HFFc6 (cell line): ENCODE measurements around the gene ARHGAP10. TPM values are rescaled to one million over a fixed set of nuclear protein-coding genes. Genes with fewer than 3 reads are reported as not detected.

Experiments used
- DNase-seq: peaks from one replicate; pipeline ENCODE4 v3.0.0-alpha.2; 2018
- H3K27ac Mint-ChIP-seq: 2 replicates; pipeline ENCODE4 v1.8.0; 2020; ENCODE audit warnings: mild to moderate bottlenecking, mixed read lengths
- H3K27me3 Mint-ChIP-seq: 2 replicates; pipeline ENCODE4 v1.8.0; 2021; ENCODE audit warnings: mild to moderate bottlenecking, moderate library complexity, mixed read lengths; ENCODE audit not compliant: insufficient read depth
- H3K36me3 Mint-ChIP-seq: 2 replicates; pipeline ENCODE4 v1.8.0; 2021; ENCODE audit warnings: low read depth, mixed read lengths
- H3K4me1 Mint-ChIP-seq: 2 replicates; pipeline ENCODE4 v1.8.0; 2020; ENCODE audit warnings: low read depth, mixed read lengths
- H3K4me3 Mint-ChIP-seq: 2 replicates; pipeline ENCODE4 v1.8.0; 2020; ENCODE audit warnings: mild to moderate bottlenecking, moderate library complexity, mixed read lengths
- H3K9me3 Mint-ChIP-seq: 2 replicates; pipeline ENCODE4 v1.8.0; 2020; ENCODE audit warnings: mild to moderate bottlenecking, mixed read lengths
- CTCF ChIP-seq: fragments of 200-600 bp; sonication (generic); IDR thresholded peaks from 2 replicates; pipeline ENCODE4 v1.5.0; 2021; ENCODE audit warnings: antibody characterized with exemption, mild to moderate bottlenecking
- total RNA-seq, 6 experiments: library from RNA; stranded (reverse); fragmentation: NEBNext Ultra II Directional; extraction: Animal tissue kit (Norgen Biotek cat#: 25700); gene quantifications; 2 replicates in 1 of 6; 3 replicates in 5 of 6; pipeline ENCODE4 v1.2.3, GENCODE V29; 2021

Gene ARHGAP10
- total RNA-seq, 6 experiments from 2014 or later, result 31.1 to 37.1 (median 32.3) TPM

GRCh38 chr4:148093065-148093464, 361.2 kb downstream of the ARHGAP10 start:
- Mint-ChIP-seq H3K27me3 (no peaks in the 10 kb centered on the region; the same call in 1 of the 2 replicates), H3K4me1 (no peaks in the 10 kb centered on the region), H3K4me3 (no peak overlapping the region), H3K9me3 (no peaks in the 10 kb centered on the region), H3K27ac (no peak overlapping the region), H3K36me3 (no peaks in the 10 kb centered on the region)
- no peak for TF ChIP-seq CTCF
- DNase-seq, result no peak

DNA sequence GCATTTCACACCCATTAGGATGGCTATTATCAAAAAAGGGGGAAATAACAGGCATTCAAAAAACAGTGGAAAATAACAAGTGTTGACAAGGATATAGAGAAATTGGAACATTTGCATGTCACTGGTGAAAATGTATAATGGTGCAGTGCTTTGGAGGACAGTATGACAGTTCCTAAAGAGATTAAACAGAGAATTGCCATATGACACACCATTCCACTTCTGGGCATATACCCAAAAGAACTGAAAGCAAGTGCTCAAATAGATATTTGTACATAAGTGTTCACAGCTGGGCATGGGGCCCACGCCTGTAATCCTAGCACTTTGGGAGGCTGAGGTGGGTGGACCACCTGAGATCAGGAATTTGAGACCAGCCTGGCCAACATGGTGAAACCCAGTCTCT, 362.3 kb downstream of the ARHGAP10 start:
- Mint-ChIP-seq H3K4me1 (no peaks in the 10 kb centered on the region), H3K36me3 (no peaks in the 10 kb centered on the region), H3K4me3 (no peak overlapping the region), H3K9me3 (no peaks in the 10 kb centered on the region), H3K27me3 (no peaks in the 10 kb centered on the region; the same call in 1 of the 2 replicates), H3K27ac (no peak overlapping the region)
- no peak for DNase-seq
- TF ChIP-seq CTCF, result no peak

- Mint-ChIP-seq H3K27me3 (no peaks in the 10 kb centered on the region; the same call in 1 of the 2 replicates), H3K4me1 (no peaks in the 10 kb centered on the region), H3K4me3 (no peak overlapping the region), H3K27ac (no peak overlapping the region), H3K9me3 (no peaks in the 10 kb centered on the region), H3K36me3 (no peaks in the 10 kb centered on the region)
- no peak for TF ChIP-seq CTCF
- no peak for DNase-seq
Observed at GRCh38 chr4:148095346-148095923, 363.5 kb downstream of the ARHGAP10 start.

DNA sequence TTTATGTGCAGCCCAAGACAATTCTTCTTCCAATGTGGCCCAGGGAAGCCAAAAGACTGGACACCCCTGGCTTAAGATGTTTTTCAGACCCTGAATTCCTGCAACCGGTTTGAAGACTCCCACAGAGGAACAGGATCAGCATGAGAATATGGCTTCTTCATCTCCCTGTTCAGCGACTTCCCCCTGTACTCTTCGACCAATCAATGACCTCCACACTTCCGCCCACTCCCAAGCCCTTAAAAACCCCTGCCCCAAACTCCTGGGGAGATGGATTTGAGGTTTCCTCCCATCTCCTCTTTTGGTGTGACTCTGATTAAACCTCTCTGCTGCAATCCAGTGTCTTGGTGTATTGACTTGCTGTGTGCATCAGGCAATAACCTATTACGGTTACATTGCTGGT, 365.9 kb downstream of the ARHGAP10 start:
- Mint-ChIP-seq H3K9me3 (no peaks in the 10 kb centered on the region), H3K27ac (no peak overlapping the region), H3K4me3 (no peak overlapping the region), H3K27me3 (no peaks in the 10 kb centered on the region; the same call in 1 of the 2 replicates), H3K4me1 (no peaks in the 10 kb centered on the region), H3K36me3 (no peaks in the 10 kb centered on the region)
- DNase-seq, result no peak
- no peak for TF ChIP-seq CTCF

DNA sequence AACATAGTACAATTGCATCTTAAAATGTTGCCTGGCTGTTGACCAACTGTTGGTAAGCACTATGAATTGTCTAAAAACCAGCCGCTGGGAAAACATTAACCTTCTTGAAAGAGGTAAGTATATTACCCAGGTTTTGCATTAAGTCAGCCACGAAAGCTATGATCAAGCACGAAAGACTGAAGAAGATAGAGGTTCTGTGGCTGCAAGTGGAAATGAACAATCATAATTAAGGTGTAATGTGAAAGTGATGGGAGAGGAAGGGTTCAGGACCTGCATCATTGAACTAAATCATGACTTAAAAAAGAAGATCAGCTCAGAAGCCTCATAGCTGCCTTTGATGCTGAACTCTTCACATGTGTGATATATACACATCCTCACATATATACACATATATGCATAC, 369.3 kb downstream of the ARHGAP10 start:
- Mint-ChIP-seq H3K4me1 (no peaks in the 10 kb centered on the region), H3K36me3 (no peaks in the 10 kb centered on the region), H3K4me3 (no peak overlapping the region), H3K27me3 (peaks cover 3% of the 10 kb centered on the region; the same call in 1 of the 2 replicates), H3K9me3 (peaks cover 4% of the 10 kb centered on the region; the same call in 1 of the 2 replicates), H3K27ac (no peak overlapping the region)
- no peak for DNase-seq
- no peak for TF ChIP-seq CTCF
